Measurements from ENCODE around the gene CGB8.

DNA sequence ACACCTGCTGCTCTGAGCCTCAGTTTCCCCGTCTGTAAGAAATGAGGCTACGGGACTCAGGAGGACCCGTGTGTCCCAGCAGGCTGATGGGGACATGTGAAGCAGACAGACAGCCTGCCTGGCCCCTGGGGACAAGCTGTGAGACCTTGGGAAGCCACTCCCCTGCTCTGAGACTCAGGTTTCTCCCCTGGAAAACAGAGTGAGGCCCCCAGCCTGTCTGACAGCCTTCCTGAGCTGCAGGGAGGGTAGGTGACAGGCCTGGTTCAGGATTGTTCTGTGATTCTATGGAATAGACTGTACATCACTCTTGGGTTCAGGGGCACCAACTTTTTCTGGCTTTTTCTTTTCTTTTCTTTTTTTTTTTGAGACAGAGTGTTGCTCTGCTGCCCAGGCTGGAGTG lies 18.6 kb upstream of the CGB8 start:
- TF ChIP-seq CTCF (IDR thresholded peaks at IDR 0.05) (no peak), REST (IDR thresholded peaks at IDR 0.05; ENCODE audit: insufficient read depth in 1 of 2, low read depth in 2 of 2, low read length in 1 of 2) (no peak)
